ENCODE data around the gene GATAD2A. TPM values are rescaled to one million over a fixed set of nuclear protein-coding genes. Genes with fewer than 3 reads are reported as not detected.

The GATAD2A gene
- total RNA-seq, 2 donors from 2014 or later = 88.0 to 160 TPM

DNA sequence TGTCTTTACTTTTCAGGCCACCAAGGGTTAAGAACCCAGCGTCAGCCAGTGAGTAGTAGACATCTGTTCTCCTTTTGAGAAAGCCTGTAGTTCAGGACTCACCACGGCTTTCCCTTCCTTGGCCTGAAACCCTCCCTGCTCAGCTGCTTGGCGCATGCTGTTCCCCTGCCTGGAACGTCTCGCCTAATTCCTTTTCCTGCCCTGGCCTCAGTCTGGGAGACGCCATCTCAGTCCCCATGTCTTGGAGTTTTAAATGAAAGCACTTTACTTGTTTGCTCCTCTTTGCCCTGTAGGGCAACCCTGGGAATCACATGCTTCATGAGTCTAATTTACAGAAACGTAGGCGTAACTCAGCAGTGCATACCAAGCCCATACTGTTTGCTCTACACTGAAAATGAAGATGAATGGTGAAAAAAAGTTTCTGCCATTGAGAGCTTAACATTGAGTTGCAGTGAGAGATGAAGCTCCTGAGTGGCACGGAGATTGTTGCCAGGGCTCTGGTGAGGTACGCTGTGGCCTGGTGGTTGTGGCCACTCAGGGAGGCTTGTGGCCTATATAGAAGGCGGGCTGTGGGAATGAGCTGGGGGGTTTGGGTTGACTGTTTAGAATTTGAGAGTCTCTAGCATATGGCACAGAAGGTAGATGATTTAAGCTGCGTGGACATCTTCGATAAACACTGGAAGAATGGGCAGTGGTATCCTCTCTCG lies 52.8 kb downstream of the GATAD2A start:
- peaks cover 17% of the 10 kb centered on the region for H3K36me3 Mint-ChIP-seq (ENCODE audit: low read depth)
- peaks cover 50% of the 10 kb centered on the region for H3K4me1 Mint-ChIP-seq
- H3K4me3 Mint-ChIP-seq = peak overlapping the region; percentile 90
- H3K9me3 Mint-ChIP-seq = no peaks in the 10 kb centered on the region
- peak overlapping the region; percentile 89 for H3K27ac Mint-ChIP-seq
- no peak for ATAC-seq (replicated peaks)
- no peaks in the 10 kb centered on the region for H3K27me3 Mint-ChIP-seq

DNA sequence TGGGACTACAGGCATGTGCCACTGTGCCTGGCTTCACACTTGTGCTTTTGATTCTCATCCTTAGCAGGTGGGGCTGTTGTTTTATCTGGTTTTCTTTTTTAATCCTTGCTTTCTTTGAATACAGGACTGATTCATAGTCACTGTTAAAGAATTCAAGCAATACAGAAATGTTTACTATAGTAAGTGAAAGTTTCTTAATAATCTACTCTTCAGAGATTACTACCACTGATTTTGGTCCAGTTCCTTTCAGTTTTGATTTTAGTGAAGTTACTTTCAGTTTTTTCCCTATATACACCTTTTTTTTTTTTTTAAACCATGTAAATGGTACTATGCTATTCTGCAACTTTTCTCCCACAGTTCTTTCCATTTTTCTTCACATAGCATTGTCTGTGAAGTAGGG lies 53.6 kb downstream of the GATAD2A start:
- Mint-ChIP-seq H3K9me3 (no peaks in the 10 kb centered on the region), H3K4me3 (peak overlapping the region; percentile 90), H3K27ac (peak overlapping the region; percentile 89), H3K4me1 (peaks cover 53% of the 10 kb centered on the region), H3K36me3 (ENCODE audit: low read depth) (peaks cover 17% of the 10 kb centered on the region), H3K27me3 (no peaks in the 10 kb centered on the region)
- peak; percentile 33 for ATAC-seq (replicated peaks)

DNA sequence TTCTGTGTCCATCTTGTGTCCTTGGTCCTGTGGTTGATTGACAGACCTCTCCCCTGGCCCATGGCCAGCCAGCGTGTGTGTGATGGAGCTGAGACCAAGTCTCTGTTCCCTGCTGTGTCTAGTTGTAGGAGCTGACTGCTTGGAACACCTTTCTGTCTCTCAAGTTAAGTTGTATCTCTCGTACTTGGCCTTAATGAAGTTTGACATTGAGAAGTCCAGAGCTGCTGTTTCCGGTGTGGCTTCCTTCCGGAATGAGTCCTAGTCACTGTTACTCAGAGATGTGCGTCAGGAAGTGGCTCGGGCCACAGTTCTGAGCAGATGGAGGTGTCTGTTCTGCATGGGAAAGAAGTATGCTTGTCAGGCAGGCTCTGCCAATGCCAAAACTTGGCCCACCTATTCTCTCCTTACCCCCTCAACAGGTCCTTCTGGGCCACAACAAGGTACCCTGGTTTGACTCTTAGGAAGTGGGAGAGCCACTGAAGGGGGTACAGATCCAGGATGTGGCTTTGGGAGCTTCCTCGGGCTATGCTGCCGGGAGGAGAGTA lies 54.3 kb downstream of the GATAD2A start:
- Mint-ChIP-seq H3K4me3 (peak overlapping the region; percentile 90), H3K27ac (peak overlapping the region; percentile 89), H3K9me3 (no peaks in the 10 kb centered on the region), H3K36me3 (ENCODE audit: low read depth) (peaks cover 23% of the 10 kb centered on the region), H3K27me3 (no peaks in the 10 kb centered on the region), H3K4me1 (peaks cover 58% of the 10 kb centered on the region)
- peak; percentile 79 for ATAC-seq (replicated peaks)

DNA sequence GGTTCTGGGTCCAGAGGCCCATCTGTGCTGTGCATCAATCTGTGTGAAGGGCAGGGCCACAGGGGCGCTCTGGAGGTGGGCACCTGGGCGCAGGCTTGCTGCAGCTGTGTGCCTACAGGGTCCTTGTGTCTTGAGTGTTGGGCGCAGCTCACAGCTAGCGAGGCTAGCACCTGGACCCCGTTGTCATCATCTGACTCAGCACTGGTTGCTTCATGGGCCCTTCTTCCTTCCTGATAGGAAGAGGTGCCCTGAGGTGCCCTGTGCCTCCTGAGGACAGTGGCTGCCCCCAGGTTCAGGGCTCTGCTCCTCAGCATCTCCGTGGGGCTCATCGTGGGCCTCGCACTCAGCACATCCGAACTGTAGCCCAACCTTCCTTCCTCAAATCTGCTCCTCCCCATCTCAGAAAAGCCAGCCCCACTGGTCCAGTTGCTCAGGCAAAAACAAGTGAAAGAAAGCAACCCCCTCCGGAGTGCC lies 54.8 kb downstream of the GATAD2A start:
- Mint-ChIP-seq H3K27ac (peak overlapping the region; percentile 89), H3K36me3 (ENCODE audit: low read depth) (peaks cover 28% of the 10 kb centered on the region), H3K9me3 (no peaks in the 10 kb centered on the region), H3K4me3 (peak overlapping the region; percentile 90), H3K27me3 (no peaks in the 10 kb centered on the region), H3K4me1 (peaks cover 63% of the 10 kb centered on the region)
- ATAC-seq (replicated peaks) = peak; percentile 54

DNA sequence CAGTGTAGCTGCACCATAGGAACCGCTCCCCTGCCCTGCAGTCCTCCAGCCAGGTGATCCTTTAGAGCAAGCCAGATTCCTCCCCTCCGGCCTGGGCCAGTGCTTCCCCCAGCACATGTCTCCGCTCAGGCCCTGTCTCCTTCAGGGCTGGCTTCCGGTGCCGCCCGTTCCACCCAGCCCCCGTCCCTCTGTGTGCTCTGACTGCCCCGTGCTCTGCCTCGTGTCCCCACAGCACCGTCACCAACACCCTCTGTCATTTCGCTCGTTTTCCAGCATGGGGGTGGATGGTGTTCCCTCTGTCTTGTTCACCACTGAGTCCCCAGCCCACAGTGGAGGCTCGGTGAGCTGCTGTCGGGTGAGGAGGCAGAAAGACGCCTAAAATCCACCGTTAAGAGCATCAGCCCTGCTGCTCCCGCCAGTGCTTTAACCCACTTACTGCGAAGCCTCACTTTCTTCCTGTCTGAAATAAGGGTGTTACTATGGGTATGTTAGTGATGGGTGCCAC lies 55.3 kb downstream of the GATAD2A start:
- Mint-ChIP-seq H3K27me3 (no peaks in the 10 kb centered on the region), H3K9me3 (no peaks in the 10 kb centered on the region), H3K4me3 (peak overlapping the region; percentile 90), H3K4me1 (peaks cover 63% of the 10 kb centered on the region), H3K27ac (peak overlapping the region; percentile 89), H3K36me3 (ENCODE audit: low read depth) (peaks cover 33% of the 10 kb centered on the region)
- ATAC-seq (replicated peaks) = peak; percentile 78

DNA sequence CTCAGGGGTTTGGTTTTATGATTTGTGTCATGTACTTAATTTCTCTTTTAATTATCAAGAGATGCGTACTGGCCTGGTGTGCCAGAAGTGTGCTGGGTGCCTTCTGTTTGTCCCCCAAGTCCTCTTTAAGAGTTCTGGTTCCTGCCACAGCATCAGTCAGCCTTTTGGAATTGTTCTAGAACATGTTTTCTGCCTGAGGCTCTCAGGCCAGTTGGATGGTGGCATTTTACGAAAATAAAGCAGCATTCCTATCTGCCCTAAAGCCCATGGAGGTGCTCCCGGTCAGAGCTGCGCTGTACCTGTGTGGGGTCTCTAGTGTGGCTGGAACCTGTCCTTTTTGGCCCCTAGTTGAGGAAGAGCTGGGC lies 55.8 kb downstream of the GATAD2A start:
- Mint-ChIP-seq H3K27ac (peak overlapping the region; percentile 89), H3K4me3 (peak overlapping the region; percentile 90), H3K27me3 (no peaks in the 10 kb centered on the region), H3K36me3 (ENCODE audit: low read depth) (peaks cover 38% of the 10 kb centered on the region), H3K9me3 (no peaks in the 10 kb centered on the region), H3K4me1 (peaks cover 61% of the 10 kb centered on the region)
- no peak for ATAC-seq (replicated peaks)

DNA sequence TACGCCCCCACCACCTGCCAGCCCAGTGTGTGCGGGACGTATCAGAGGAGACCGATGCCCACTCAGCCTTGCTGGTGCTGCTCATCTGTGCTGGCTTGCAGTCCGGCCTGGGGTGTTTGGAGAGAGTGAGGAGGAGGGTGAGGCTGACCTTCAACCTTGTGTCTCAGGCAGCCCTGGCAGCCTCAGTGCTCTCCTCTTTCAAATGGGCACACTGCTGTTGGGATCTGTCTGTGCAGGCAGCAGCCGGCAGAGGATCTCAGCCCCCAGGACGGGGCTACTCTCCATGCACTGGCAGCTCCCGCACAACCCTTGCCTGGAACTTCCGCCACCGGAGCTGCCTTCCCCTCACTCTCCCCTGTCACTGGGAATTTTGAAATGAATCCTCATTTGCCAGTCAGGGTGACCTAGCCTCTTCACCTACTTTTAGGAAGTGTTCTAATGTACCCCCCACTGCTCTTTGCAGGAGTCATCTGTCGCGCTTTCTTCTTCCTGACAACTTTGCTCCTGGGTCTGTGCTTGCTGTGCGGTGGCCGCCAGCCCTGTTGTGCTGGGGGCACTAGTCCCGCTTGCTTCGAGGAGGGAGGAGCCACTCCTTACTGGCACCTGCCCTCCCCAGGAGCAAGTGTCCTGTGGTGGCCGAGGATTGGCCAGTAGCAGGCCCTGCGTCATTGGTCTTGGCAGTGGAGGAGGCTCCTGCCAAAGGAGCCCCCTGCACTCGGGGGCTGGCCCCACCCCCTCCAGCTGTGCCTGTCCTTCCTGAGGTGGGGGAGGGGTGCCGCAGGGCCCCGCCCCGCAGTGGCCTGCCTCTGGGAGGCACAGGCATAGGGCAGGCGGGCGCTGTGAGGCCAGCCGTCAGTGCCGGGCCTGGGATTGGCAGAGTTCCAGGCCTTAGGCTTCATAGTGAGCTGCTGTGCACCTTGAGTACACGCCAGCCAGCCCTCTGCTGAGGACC lies 56.5 kb downstream of the GATAD2A start:
- H3K4me1 Mint-ChIP-seq = peaks cover 57% of the 10 kb centered on the region
- H3K36me3 Mint-ChIP-seq (ENCODE audit: low read depth) = peaks cover 45% of the 10 kb centered on the region
- no peaks in the 10 kb centered on the region for H3K9me3 Mint-ChIP-seq
- no peaks in the 10 kb centered on the region for H3K27me3 Mint-ChIP-seq
- peak overlapping the region; percentile 89 for H3K27ac Mint-ChIP-seq
- ATAC-seq (replicated peaks) = no peak
- peak overlapping the region; percentile 90 for H3K4me3 Mint-ChIP-seq

DNA sequence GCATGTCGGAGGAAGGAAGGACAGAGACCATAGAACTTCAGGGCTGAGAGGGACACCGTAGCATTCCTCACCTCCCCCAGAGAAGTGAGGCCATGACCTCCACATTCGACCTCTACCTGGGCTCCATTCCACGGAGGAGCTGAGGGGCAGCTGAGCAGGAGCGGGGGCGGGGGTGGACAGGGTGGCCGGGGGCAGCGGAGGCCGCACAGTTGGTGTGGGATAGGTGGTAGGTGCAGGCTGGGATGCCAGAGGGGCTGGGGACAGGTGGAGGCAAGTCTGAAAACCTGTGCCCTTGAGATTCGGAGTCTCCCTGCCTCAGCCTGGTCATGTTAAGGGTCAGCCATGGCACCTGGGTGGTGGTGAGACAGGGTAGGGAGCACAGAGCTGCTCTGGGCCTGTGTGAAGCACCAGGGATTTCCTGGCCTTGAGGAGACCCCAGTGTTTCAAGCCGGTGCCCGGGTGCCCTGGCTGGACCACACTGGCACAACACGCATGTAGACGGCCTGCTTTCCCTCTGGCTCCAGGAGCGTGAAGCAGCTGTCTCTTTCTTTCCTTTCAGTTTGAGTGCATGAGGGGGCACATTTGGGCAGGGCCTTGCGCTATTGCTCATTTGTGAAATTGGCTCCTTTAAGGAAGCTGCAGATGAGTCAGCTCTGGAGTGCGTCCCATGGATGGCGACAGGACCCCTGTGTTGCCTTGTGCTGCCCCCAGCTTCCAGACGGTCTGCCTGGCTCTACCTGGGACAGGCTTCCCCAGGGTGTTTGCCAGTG lies 58.1 kb downstream of the GATAD2A start:
- H3K36me3 Mint-ChIP-seq (ENCODE audit: low read depth) = peaks cover 54% of the 10 kb centered on the region
- peaks cover 10% of the 10 kb centered on the region for H3K9me3 Mint-ChIP-seq
- peak overlapping the region; percentile 90 for H3K4me3 Mint-ChIP-seq
- no peak for ATAC-seq (replicated peaks)
- H3K27ac Mint-ChIP-seq = peak overlapping the region; percentile 56
- H3K4me1 Mint-ChIP-seq = peaks cover 55% of the 10 kb centered on the region
- no peaks in the 10 kb centered on the region for H3K27me3 Mint-ChIP-seq

DNA sequence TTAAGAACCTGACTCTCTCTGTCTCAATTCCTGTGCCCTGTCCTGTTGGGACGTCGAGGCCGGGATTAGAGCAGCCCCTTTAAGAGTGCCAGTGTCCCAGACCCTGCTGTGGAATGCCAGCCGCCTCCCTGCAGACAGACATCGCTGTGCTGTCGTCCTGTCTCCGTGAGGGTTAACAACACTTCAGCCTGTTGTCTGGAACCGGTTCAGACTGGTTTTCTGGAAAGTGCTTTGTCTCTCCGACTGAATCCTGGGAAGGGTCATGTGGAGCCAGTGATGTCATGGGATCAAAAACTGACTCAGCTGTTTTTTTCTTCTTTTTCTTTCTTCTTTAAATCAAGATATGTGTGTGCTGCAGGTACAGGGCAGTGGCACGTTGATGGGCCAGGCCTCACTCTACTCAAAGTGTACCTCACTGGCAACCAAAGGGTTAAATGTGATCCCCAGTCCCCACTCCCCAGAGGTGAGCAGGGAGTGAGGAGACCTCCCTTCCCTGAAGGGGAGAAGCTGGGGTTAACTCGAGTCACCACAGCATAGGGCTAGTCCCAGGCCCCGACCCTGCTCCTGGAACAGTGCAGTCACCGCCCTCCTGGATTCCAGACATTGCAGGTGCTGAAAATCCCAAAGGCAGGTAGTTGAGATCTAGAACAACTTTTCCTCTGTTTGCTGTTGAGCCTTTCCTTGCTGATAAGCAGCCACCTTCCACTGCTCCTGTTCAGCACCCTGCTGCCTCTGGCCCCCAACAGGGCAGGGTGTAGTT lies 59.0 kb downstream of the GATAD2A start:
- H3K4me3 Mint-ChIP-seq = no peak overlapping the region
- H3K27ac Mint-ChIP-seq = peak overlapping the region; percentile 56
- peaks cover 47% of the 10 kb centered on the region for H3K4me1 Mint-ChIP-seq
- H3K9me3 Mint-ChIP-seq = peaks cover 12% of the 10 kb centered on the region
- no peaks in the 10 kb centered on the region for H3K27me3 Mint-ChIP-seq
- ATAC-seq (replicated peaks) = no peak
- peaks cover 53% of the 10 kb centered on the region for H3K36me3 Mint-ChIP-seq (ENCODE audit: low read depth)

DNA sequence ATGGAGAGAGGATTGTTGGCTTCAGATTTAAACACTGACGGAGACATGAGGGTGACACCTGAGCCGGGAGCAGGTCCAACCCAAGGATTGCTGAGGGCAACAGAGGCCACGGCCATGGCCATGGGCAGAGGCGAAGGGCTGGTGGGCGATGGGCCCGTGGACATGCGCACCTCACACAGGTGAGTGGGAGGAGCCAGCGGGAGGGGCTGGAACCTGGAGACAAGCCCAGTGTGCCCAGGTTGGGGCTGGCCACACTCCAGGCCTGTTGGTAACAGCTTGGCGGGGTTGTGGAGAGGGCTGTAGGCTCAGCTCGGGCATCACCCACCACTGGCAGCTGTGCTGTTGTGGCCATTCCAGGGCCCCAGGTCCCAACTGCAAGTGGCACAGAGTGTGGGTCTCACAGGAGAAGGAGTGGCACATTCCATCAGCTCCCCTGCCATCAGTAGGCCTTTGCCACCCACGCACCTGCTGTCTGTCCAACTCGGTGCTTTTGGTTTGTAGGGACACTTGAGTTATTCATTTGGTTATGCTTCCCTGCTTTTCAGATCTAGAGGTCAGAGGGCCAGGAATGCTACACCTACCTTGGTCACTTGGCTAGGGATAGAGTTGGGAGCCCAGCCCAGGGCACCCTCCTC lies 60.1 kb downstream of the GATAD2A start:
- H3K27me3 Mint-ChIP-seq = no peaks in the 10 kb centered on the region
- no peak for ATAC-seq (replicated peaks)

DNA sequence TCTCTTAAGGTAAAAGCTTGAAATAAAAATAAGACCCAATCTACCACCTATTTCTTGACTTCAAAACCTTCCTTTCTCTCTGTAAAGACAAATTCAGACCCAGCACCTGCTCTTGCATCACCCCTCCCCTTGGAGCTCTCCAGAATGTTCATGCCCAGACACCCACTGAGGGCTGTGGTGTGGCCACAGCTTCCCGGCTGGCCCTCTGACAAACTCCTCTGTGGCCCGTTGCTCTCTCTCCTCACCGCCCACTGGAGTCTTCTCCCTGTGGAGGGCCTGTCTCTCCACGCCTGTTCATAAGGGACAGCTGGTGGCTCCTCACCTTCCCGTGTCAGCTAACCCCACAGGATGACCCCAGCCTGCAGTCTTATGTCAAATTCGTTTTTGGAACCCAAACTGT lies 60.7 kb downstream of the GATAD2A start:
- Mint-ChIP-seq H3K4me3 (no peak overlapping the region), H3K4me1 (peaks cover 38% of the 10 kb centered on the region), H3K27ac (peak overlapping the region; percentile 44), H3K36me3 (ENCODE audit: low read depth) (peaks cover 65% of the 10 kb centered on the region), H3K9me3 (peaks cover 12% of the 10 kb centered on the region), H3K27me3 (no peaks in the 10 kb centered on the region)
- no peak for ATAC-seq (replicated peaks)

More for the DNA sequence above, 60.1 kb downstream of the GATAD2A start:
- Mint-ChIP-seq H3K9me3 (peaks cover 12% of the 10 kb centered on the region), H3K4me1 (peaks cover 42% of the 10 kb centered on the region), H3K27ac (peak overlapping the region; percentile 56), H3K4me3 (no peak overlapping the region), H3K36me3 (ENCODE audit: low read depth) (peaks cover 58% of the 10 kb centered on the region)

DNA sequence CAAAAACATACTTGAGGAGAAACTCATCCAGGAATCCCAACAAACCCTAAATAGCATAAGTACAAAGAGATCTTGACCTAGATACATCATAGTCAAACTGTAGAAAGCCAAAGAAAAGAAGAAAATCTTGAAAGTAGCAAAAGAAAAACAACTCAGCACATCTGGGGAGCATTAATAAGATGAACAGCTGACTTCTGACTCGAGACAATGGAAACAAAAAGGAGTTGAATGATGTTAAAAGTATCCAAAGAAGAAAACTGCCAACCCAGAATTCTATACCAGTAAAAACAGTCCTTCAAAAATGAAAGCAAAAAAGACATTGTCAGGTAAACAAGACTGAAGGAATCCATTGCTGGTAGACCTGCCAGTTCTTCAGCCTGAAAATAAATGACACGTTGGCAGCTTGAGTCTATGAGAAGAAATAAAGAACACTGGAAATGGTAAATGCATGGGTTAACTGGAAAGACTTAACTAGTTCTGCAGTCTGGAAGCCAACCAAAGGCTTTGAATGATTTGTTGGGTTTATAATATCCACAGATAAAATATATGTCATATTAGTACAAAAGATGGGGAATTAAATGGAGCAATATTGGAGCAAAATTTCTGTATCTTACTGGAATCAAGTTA lies 63.1 kb downstream of the GATAD2A start:
- peaks cover 12% of the 10 kb centered on the region for H3K9me3 Mint-ChIP-seq
- H3K27ac Mint-ChIP-seq = peak overlapping the region; percentile 73
- peaks cover 40% of the 10 kb centered on the region for H3K4me1 Mint-ChIP-seq

More for the DNA sequence above, 63.1 kb downstream of the GATAD2A start:
- H3K27me3 Mint-ChIP-seq = no peaks in the 10 kb centered on the region
- H3K36me3 Mint-ChIP-seq (ENCODE audit: low read depth) = peaks cover 79% of the 10 kb centered on the region
- H3K4me3 Mint-ChIP-seq = no peak overlapping the region
- no peak for ATAC-seq (replicated peaks)
